D341Med (cell line): Measurements from ENCODE around the gene ETAA1.

ENCODE experiments used
- DNase-seq: peaks from one replicate; pipeline ENCODE4 v3.0.0; 2012; ENCODE audit warnings: low spot score

Gene ETAA1

DNA sequence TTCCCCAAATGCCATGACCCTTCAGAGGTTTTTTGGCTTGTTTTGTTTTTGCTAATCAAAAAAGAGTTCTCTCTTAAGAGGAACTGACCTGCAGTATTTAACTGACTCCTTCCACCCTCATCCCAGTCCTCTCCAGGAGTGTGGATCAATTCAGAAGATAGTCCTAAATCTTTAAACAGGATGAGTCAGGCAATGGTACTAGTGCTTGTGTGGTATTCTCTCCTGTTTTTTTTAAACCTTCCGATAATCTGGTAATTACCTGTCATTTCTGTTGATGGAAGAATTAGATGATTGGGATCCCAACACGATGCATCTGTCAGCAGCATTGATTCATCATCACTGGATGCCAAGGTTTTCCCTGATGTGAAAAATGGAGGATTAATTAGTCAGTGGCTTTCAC lies 41.2 kb downstream of the ETAA1 start:
- DNase-seq = no peak

DNA sequence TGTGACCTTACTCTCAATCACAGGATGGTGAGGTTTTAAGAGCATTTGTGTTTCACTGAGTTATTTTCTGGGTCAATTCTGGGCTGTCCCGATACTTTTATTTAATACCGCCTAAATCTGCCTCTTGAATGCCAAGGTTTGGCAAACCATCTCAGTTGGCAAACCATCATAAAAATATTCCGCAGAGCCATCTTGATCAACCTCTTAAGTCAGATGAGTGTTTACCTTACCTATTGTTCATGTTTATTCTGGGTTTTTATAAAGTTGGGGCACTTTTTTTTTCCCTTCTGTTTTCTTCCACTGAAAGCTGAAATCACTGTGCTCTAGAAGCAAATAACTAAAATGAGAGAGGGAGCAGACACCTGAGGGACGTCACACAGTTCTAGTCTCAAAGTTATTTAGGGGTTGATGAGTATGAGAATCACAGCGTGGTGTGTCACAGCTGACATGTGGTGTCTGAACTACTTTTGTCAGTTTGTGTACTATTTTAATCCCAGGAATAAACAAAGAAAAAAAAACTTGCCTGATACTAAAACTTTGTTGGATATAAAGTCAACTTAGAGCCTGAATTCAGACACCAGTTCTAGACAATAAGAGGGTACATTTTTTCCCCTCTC lies 48.6 kb downstream of the ETAA1 start:
- no peak for DNase-seq

DNA sequence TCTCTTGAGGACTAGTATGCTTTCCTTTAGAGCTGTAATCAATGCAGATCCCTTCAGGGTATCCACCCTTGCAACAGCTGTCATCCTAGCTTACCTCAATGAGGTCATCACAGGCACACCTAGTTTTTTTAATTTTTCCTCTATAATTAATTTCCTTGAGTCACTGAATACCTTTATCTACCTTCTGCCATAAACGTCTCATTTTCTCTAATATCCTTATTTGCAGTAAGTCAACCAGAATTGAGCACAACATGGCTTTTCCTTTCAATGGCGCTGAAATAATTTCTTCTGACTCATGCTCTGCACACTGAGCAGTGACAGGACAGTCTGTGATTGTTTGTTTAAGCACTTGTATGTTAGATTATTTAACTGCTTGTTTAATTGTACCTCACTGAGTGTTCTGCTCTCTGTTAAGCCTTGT lies 49.4 kb downstream of the ETAA1 start:
- no peak for DNase-seq

DNA sequence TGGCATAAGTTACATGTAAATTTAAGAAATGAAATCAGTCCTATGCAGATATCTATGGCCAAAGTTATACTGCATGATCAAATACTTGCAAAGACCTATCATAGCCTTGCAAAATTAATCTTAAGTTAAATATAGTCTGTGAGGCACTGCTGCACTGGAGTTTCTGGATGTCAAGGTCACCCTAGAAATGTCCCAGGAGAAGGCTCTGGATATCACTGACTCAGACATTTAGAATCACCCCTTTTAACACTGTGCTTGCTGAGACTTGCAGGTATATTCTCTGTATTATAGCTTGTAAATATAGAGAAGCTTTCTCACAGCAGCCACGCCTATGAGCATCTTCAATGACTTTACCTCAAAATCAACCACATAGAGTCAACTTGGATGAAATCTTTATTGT lies 51.5 kb downstream of the ETAA1 start:
- DNase-seq = no peak

DNA sequence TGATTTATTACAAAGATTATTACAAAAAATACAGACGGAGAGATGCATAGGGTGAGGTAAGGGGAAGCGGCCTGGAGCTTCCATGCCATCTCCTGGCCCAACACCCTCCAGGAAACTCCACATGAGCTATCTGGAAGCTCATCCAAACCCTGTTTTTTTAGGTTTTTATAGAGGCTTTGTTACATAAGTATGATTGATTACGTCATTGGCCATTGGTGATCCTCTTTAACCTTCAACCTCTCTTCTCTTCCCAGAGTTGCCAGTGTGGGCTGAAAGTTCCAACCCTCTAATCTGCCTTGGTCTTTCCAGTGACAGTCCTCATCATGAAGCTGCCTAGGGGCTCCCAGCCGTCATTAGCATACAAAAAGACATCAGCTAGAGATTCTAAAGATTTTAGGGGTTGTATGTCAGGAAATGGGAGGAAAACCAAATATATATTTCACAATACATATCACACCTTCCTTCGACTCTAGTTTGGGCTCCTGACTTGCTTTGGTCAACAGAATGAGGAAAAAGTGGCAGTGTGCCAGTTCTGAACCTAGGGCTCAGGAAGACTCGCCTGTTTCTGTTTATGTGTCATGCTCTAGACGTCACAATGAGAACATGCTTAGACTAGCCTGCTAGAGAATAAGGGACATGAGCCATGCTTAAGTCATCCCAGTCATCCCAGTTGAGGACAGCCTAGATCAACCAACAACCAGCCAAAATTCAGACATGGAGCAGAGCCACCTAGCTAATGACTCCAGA lies 54.1 kb downstream of the ETAA1 start:
- no peak for DNase-seq

DNA sequence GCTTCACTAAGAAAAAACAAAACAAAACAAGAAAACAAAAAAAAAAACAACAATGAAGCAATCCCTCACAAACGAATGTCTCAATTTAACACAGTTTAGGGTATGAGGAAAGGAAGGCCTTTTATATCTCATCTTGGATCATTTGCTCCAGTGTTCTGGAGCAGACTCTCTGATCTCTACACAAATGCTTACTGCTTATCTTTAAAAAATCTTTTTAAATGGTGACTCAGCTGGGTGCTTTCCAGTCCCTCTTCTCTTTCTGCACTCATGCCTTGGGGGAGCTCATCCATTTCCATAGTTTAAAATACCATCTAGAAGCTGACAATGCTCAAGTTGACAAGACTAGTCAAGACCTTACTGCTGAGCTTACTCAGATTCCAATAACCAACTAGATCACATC lies 56.2 kb downstream of the ETAA1 start:
- DNase-seq = no peak

DNA sequence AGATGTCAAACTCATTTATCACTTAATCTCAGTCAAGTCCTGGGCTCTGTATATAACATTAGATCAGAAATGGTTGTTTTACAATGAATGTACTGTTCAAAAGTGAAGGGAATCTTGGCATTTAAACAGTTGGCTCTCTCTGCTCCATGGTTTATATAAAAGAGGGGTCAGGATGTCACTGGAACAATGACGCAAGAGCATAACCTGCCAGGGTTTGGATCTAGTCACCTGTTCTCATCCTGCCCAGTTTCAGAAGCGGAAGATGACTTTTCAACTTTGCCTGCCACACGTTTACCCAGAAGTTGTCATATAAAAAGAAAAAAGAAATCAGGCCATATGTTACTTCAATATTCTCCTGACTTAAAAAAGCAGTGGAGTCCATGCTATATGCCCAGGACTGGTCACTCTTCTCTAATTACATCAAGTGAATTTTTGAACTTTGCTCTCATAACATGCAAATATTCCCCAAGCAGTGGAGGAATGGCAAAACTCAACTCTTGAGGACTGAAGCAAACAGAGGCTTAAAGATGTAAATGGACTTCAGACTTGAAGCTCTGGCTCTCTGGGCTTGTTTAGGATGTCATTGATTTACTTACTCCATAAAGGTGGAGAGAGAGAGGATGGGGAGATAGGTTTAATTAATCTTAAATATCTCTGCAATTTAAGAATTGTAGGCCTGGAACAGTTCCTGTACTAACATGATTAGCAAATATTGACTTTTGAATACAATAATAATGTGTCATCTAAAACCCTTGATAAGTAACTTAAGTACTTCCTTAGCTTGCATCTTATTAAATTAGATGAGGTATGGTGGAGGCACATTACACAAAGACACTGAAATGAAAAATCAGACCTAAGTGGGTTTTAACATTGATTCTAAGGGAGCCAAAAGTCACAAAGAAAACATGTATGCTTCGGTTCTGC lies 58.3 kb downstream of the ETAA1 start:
- no peak for DNase-seq

DNA sequence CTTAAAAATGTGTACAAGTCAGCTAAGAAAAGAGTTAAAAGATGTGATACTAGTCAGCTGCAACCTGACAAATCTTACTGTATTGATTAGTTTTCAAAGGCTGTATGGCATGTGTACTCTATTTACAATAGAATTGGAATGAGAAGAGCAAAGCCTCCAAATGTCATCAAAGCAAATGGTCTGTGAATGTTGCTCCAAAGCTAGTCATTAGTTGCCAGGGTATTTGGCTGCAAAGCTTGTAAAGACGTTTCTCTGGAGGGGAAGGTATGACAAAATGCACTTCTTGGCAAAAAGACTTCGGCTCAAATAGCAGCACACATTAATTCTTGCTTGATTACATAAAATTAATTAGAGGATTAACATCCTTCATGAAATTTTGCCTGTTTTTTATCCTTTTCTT lies 59.3 kb downstream of the ETAA1 start:
- no peak for DNase-seq

DNA sequence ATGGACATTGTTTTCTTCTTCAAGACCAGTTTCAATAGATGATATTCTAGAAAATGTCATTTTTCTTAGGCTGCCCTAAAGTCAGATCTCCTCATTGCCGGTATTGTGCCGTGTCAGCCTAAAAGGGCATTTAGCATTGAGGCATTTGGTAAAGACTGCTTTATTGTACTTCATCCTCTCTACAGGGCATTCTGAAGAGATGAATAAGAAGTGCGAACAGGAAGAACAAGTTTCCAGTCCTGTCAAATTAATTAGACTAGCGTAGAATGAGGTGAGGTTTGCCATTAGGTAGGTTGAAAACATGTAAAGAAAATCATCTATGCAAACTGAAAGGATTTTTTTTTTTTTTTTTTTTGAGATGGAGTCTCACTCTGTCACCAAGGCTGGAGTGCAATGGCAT lies 60.6 kb downstream of the ETAA1 start:
- DNase-seq = no peak

DNA sequence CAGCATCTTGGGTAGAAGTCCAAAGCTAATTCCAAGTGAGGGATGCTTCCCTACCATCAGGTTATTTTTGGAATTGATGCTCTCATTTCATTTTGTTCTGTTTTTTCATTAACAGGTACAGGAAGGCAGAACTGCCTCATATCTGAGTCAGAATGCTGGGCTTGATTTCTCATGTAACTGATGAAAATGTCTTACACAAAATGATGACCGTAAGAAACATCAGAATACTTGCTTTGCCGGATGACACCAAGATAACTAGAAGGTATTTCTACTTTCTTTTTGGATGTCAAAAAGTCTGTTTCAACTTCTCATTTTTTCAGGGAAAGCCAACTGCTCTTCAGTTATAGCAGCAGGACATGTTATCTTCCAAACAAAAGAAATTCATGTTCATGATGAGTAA lies 62.6 kb downstream of the ETAA1 start:
- no peak for DNase-seq
